Brain microvascular endothelial cell (primary cell): Measurements from ENCODE around the gene FERMT2.

Experiments used
- DNase-seq: peaks from one replicate; pipeline ENCODE4 v3.0.0-alpha.2; 2020
- H3K27ac ChIP-seq: fragments of 250-450 bp; sonication (Bioruptor Pico); 2 replicates; pipeline ENCODE4 v1.5.1; 2020; ENCODE audit warnings: mild to moderate bottlenecking, moderate library complexity
- H3K27me3 ChIP-seq: fragments of 250-450 bp; sonication (Bioruptor Pico); replicated peaks from 2 replicates; pipeline ENCODE4 v1.5.1; 2020; ENCODE audit warnings: mild to moderate bottlenecking
- H3K36me3 ChIP-seq: fragments of 250-450 bp; sonication (Bioruptor Pico); replicated peaks from 2 replicates; pipeline ENCODE4 v1.5.1; 2020; ENCODE audit warnings: mild to moderate bottlenecking
- H3K4me3 ChIP-seq: 2 replicates; pipeline ENCODE4 v1.5.1; 2011; ENCODE audit warnings: low read depth, mild to moderate bottlenecking, control low read depth, low read length, moderate library complexity
- in situ Hi-C: cut with HindIII; loops from 2 replicates; pipeline ENCODE4 v1.10.0; 2017; ENCODE audit warnings: low sequenced_read_pairs, low pct_ligation_motif_present
- TF ChIP-seq, protein P1 (sequence below): IDR thresholded peaks from 2 replicates; pipeline ENCODE4 v1.5.1; 2011; ENCODE audit warnings: low read depth, mild to moderate bottlenecking, moderate library complexity, low read length, control low read depth, inconsistent platforms; ENCODE audit errors: missing control alignments

FERMT2 gene

GRCh38 chr14:52960627-52961026 lies 9.8 kb upstream of the FERMT2 start:
- Histone ChIP-seq H3K27ac (no peak overlapping the region), H3K4me3 (no peak overlapping the region), H3K27me3 (no peaks in the 10 kb centered on the region), H3K36me3 (no peaks in the 10 kb centered on the region)
- no peak for DNase-seq
- in situ Hi-C loops: no loop called here
- TF ChIP-seq, protein P1, sequence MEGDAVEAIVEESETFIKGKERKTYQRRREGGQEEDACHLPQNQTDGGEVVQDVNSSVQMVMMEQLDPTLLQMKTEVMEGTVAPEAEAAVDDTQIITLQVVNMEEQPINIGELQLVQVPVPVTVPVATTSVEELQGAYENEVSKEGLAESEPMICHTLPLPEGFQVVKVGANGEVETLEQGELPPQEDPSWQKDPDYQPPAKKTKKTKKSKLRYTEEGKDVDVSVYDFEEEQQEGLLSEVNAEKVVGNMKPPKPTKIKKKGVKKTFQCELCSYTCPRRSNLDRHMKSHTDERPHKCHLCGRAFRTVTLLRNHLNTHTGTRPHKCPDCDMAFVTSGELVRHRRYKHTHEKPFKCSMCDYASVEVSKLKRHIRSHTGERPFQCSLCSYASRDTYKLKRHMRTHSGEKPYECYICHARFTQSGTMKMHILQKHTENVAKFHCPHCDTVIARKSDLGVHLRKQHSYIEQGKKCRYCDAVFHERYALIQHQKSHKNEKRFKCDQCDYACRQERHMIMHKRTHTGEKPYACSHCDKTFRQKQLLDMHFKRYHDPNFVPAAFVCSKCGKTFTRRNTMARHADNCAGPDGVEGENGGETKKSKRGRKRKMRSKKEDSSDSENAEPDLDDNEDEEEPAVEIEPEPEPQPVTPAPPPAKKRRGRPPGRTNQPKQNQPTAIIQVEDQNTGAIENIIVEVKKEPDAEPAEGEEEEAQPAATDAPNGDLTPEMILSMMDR: no peak

DNA sequence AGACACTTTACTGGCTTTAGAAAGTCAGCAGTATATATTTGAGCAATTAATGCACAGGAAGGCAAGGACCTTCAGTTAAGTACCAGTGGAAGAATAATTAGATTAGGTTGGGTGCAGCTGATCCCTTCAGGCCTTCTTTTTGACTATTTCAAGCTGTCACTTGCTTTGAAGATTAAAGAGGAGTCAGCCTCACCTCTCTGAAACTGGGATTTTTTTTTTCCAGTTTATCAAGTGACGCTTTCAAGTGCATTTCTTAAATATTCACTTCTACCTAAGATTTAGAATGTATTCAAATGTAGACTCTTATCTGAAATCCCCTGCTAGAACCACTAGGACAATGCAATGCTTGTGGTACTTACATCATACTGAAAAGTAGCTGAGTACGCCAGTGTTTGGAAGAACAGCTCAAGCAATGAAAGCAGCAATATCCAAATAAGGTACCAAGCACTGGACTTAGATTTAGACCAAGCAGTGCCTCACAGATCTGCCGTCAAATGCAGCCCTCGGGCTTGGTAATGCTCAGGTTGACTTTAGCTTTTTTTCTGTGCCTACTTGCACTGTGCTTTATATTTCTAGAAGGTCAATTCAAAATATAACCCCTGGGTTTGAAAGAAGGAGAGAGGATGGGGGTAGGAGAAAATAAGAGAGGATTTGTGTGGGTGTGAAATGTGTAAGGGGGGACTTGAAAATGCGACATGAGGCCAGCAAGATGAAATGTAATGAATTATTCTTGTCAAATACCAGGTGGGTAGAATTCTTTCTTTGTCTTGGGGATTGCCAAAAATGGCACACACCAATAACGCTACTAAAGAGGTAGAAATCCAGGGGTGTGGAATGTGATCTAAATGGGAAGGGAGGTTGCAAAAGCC lies 3.7 kb upstream of the FERMT2 start:
- no peak overlapping the region for H3K4me3 ChIP-seq
- in situ Hi-C loops: no loop called here

GRCh38 chr14:52951681-52952554 lies 1.1 kb upstream of the FERMT2 start:
- peak; percentile 78 for DNase-seq
- peaks cover 11% of the 10 kb centered on the region for H3K36me3 ChIP-seq
- TF ChIP-seq, protein P1: peak; percentile 73
- peak overlapping the region; percentile 98 for H3K27ac ChIP-seq
- in situ Hi-C loops: no loop called here
- H3K27me3 ChIP-seq: no peaks in the 10 kb centered on the region
- peak overlapping the region; percentile 73 for H3K4me3 ChIP-seq

More for the DNA sequence above, 3.7 kb upstream of the FERMT2 start:
- Histone ChIP-seq H3K27ac (no peak overlapping the region), H3K36me3 (peaks cover 3% of the 10 kb centered on the region), H3K27me3 (no peaks in the 10 kb centered on the region)
- DNase-seq: peak; percentile 32
- TF ChIP-seq, protein P1: no peak

GRCh38 chr14:52950410-52950897 lies 396 bp downstream of the FERMT2 start:
- Histone ChIP-seq H3K27ac (peak overlapping the region; percentile 91), H3K36me3 (peaks cover 17% of the 10 kb centered on the region), H3K4me3 (peak overlapping the region; percentile 94), H3K27me3 (no peaks in the 10 kb centered on the region)
- peak; percentile 29 for DNase-seq
- in situ Hi-C loops: no loop called here
- TF ChIP-seq, protein P1: no peak

DNA sequence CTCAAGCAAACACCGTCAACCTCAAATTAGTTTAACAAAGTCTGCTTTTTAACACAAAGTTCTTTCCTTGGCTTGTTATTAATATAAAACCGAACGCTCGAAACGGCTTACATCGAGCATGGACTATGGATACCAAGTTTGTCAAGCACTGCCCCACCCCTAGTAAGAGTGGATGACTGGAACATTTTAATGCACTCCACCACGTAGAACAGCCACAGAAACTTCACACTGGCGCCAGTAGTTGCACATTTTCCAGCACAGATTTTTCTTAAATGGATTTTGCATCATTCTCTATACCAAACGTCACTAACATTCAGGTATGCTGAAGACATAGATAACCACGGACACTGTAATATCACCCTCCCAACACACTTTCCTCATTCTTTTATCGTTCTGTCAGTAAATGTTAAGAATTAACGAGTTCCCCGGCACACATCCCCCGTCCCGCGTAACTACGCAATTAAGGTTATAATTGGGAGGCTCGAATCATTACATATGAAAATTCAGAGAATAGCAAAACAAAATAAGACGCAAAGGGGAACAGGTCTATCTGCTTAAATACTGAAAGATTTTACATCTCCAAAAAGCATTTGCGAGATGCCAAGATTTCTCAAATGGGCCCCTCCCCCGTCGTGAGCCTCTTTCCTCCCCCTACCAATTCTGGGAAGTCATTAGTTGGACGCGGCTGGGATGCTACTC lies 990 bp downstream of the FERMT2 start:
- peaks cover 17% of the 10 kb centered on the region for H3K36me3 ChIP-seq
- H3K27ac ChIP-seq: peak overlapping the region; percentile 91
- no peaks in the 10 kb centered on the region for H3K27me3 ChIP-seq
- peak; percentile 43 for DNase-seq
- in situ Hi-C loops: no loop called here
- peak overlapping the region; percentile 94 for H3K4me3 ChIP-seq
- TF ChIP-seq, protein P1: no peak
